ENCODE measurements around the gene ATPAF1.
A peak's percentile ranks its signal among the peaks of the same experiment; 100 is the strongest.

ATPAF1 gene

DNA sequence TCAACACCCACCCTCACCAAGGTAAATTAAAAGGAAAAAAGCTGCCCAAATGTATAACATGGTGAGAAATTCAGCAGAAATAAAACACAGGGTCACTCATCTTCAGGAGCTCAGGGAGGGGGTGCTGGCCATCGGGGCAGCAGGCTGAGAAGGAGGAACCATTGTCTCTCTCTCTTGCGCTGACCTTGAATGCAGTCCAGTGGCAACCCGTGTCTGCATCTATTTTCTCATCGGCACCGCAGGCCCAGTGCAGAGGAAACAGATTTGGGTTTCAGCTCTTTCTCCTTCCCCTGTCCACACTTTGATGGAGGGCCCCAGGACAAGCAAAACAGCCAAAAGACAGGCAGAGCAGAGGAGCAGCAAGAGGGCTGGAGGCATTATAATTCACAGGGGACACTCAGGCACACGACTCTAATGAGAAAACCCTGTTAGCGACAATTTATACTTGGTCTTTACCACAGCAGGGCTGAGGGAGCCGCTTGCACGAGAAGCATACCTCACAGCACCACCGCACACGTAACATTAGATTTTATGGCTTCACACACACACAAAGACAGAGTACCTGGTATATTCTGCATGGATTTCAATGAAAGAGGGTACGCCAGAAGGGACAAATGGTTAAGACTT is 82.7 kb downstream of the ATPAF1 start:
- no peaks in the 10 kb centered on the region for H3K9me3 ChIP-seq (ENCODE audit: severe bottlenecking)
- TF ChIP-seq, protein P1, sequence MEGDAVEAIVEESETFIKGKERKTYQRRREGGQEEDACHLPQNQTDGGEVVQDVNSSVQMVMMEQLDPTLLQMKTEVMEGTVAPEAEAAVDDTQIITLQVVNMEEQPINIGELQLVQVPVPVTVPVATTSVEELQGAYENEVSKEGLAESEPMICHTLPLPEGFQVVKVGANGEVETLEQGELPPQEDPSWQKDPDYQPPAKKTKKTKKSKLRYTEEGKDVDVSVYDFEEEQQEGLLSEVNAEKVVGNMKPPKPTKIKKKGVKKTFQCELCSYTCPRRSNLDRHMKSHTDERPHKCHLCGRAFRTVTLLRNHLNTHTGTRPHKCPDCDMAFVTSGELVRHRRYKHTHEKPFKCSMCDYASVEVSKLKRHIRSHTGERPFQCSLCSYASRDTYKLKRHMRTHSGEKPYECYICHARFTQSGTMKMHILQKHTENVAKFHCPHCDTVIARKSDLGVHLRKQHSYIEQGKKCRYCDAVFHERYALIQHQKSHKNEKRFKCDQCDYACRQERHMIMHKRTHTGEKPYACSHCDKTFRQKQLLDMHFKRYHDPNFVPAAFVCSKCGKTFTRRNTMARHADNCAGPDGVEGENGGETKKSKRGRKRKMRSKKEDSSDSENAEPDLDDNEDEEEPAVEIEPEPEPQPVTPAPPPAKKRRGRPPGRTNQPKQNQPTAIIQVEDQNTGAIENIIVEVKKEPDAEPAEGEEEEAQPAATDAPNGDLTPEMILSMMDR (IDR thresholded peaks at IDR 0.05; ENCODE audit: low read depth, low read length) = no peak
- DNase-seq = no peak
- H3K27ac ChIP-seq = no peak overlapping the region
- H3K27me3 ChIP-seq (ENCODE audit: insufficient read depth, low read depth, severe bottlenecking) = no peaks in the 10 kb centered on the region
- no peak overlapping the region for H3K4me3 ChIP-seq (ENCODE audit: low read depth, low read length)
- peaks cover 1% of the 10 kb centered on the region; the same call in 1 of the 2 replicates for H3K36me3 ChIP-seq

DNA sequence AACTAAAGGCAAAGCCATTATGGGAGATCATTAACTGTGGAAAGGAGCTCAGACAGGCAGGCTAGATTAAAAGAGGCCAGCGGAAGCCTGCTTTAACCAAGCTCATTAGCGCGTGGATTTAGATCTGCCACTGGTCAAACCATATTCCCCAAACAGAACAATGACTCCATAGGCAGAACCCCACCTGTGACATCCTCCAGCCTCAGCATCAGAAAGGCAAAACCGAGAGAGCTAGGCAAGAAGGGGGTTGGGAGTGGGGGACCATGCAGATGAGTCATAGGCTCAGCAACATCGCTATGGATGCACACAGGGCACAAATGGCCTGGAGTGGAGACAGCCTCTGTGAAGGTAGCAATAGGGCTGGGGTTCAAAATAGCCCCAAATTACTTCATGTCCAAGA is 84.7 kb downstream of the ATPAF1 start:
- no peaks in the 10 kb centered on the region for H3K9me3 ChIP-seq (ENCODE audit: severe bottlenecking)
- no peaks in the 10 kb centered on the region for H3K36me3 ChIP-seq
- peak; percentile 58 for DNase-seq
- no peak overlapping the region for H3K27ac ChIP-seq
- no peak overlapping the region for H3K4me3 ChIP-seq (ENCODE audit: low read depth, low read length)
- TF ChIP-seq, protein P1 (IDR thresholded peaks at IDR 0.05; ENCODE audit: low read depth, low read length) = no peak
- H3K27me3 ChIP-seq (ENCODE audit: insufficient read depth, low read depth, severe bottlenecking) = no peaks in the 10 kb centered on the region

DNA sequence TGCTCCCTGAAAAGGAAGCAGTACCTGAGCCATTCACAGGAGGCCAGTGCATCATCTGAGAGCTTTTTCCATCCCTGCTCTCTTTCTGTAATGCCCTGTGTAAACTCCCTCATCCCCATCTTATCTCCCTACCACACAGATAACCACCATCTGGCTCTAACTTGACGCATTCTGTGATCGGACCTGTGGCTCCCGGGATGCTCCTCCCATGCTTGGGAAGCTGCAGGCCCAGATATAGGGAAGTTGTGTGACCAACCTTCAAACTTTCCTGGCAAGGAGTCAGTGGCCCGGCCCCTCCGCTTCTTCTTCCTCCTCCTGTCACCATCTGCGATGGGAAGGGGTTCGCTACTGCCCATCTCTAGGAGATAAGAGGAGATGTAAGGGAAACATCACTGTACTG is 85.2 kb downstream of the ATPAF1 start:
- Histone ChIP-seq H3K27me3 (ENCODE audit: insufficient read depth, low read depth, severe bottlenecking) (no peaks in the 10 kb centered on the region), H3K36me3 (no peaks in the 10 kb centered on the region), H3K9me3 (ENCODE audit: severe bottlenecking) (no peaks in the 10 kb centered on the region), H3K4me3 (ENCODE audit: low read depth, low read length) (no peak overlapping the region), H3K27ac (peak overlapping the region; percentile 43; the same call in 1 of the 2 replicates)
- DNase-seq = peak; percentile 70
- TF ChIP-seq, protein P1 (IDR thresholded peaks at IDR 0.05; ENCODE audit: low read depth, low read length) = peak; percentile 20; the same call in 1 of the 2 replicates
